Endothelial cell of umbilical vein (primary cell): ENCODE data around the gene MAP6D1. TPM values are rescaled to one million over a fixed set of nuclear protein-coding genes. Genes with fewer than 3 reads are reported as not detected.

Experiments
- BruUV-seq: library from RNA; stranded (reverse); fragments of 400-500 nt; replicated peaks from 2 replicates; lab custom pipeline; 2021; lab: Mats Ljungman, UMichigan
- CTCF ChIA-PET: fragments of 300-600, 350-600 bp; sonication (Branson Sonifier 250); formaldehyde crosslinking; loops from one replicate; lab custom pipeline; 2021; ENCODE audit warnings: antibody characterized with exemption, inconsistent platforms; lab: Charles Lee
- POLR2A ChIA-PET: fragments of 300-600, 350-600 bp; sonication (Branson Sonifier 250); formaldehyde crosslinking; loops from one replicate; lab custom pipeline; 2021; ENCODE audit warnings: antibody characterized with exemption, inconsistent platforms; lab: Charles Lee
- DNase-seq: peaks from one replicate; pipeline ENCODE4 v3.0.0-alpha.2; 2011; ENCODE audit warnings: low read depth, low spot score
- FAIRE-seq: peaks from 2 replicates; lab custom pipeline; 2011; peaks lifted over from hg19 to GRCh38; lab: Jason Lieb, UNC
- H2AFZ ChIP-seq: 2 replicates; pipeline ENCODE4 v1.6.0; 2012; ENCODE audit warnings: low read depth, low read length, control low read depth, inconsistent platforms
- H3K27ac ChIP-seq: 2 replicates; pipeline ENCODE4 v1.5.1; 2011; ENCODE audit warnings: low read depth, mild to moderate bottlenecking, control low read depth, low read length, moderate library complexity; ENCODE audit not compliant: insufficient read depth
- H3K27me3 ChIP-seq, 2 experiments: 2 replicates each; pipeline versions ENCODE4 v1.6.0 to v1.6.1; 2011; ENCODE audit warnings: low read length in 2 of 2, mixed read lengths in 1 of 2; ENCODE audit not compliant: control insufficient read depth in 2 of 2, insufficient read depth in 2 of 2
- H3K36me3 ChIP-seq, 2 experiments: 2 replicates in 1 of 2; 3 replicates in 1 of 2; pipeline ENCODE4 v1.5.1; 2011; ENCODE audit warnings: low read length in 2 of 2, mild to moderate bottlenecking in 1 of 2, moderate library complexity in 1 of 2; ENCODE audit not compliant: control insufficient read depth in 2 of 2, insufficient read depth in 2 of 2; ENCODE audit errors: extremely low read depth in 1 of 2
- H3K4me1 ChIP-seq: 3 replicates; pipeline ENCODE4 v1.5.1; 2011; ENCODE audit warnings: mild to moderate bottlenecking, low read length; ENCODE audit not compliant: control insufficient read depth, insufficient read depth; ENCODE audit errors: extremely low read depth
- H3K4me2 ChIP-seq: 2 replicates; pipeline ENCODE4 v1.6.1; 2011; ENCODE audit warnings: low read length, control low read depth, mixed read lengths; ENCODE audit not compliant: insufficient read depth
- H3K4me3 ChIP-seq, 3 experiments: fragments of 200-600 bp in 1 of 3; sonication (generic), shearing (Covaris generic) in 1 of 3; replicated peaks in 1 of 3; 2 replicates each; pipeline ENCODE4 v1.5.1; 2011 to 2016; ENCODE audit warnings: control low read depth in 3 of 3, low read length in 3 of 3, mild to moderate bottlenecking in 2 of 3, inconsistent platforms in 1 of 3, low read depth in 1 of 3, moderate library complexity in 1 of 3; ENCODE audit not compliant: insufficient read depth in 1 of 3
- H3K79me2 ChIP-seq: 2 replicates; pipeline ENCODE4 v1.6.0; 2012; ENCODE audit warnings: low read length, inconsistent platforms; ENCODE audit not compliant: control insufficient read depth, insufficient read depth
- H3K9ac ChIP-seq: replicated peaks from 2 replicates; pipeline ENCODE3; 2011; ENCODE audit warnings: low read length, control low read depth; ENCODE audit not compliant: insufficient read depth; ENCODE audit errors: extremely low read depth
- H3K9me1 ChIP-seq: replicated peaks from 3 replicates; pipeline ENCODE4 v1.6.0; 2011; ENCODE audit warnings: mild to moderate bottlenecking, low read length; ENCODE audit not compliant: control insufficient read depth, insufficient read depth; ENCODE audit errors: extremely low read depth
- H3K9me3 ChIP-seq: replicated peaks from 2 replicates; pipeline ENCODE4 v1.5.1; 2012; ENCODE audit warnings: low read length, inconsistent platforms; ENCODE audit not compliant: control insufficient read depth, insufficient read depth
- H4K20me1 ChIP-seq: replicated peaks from 2 replicates; pipeline ENCODE3; 2011; ENCODE audit warnings: mild to moderate bottlenecking, low read length; ENCODE audit not compliant: control insufficient read depth, insufficient read depth; ENCODE audit errors: extremely low read depth
- CTCF ChIP-seq, 2 donors: IDR thresholded peaks; 1 replicate in 1 of 2; 2 replicates in 1 of 2; pipeline ENCODE4 v1.5.1; 2011; ENCODE audit warnings: low read length in 2 of 2, mild to moderate bottlenecking in 2 of 2, moderate library complexity in 2 of 2, control low read depth in 1 of 2, inconsistent platforms in 1 of 2, low read depth in 1 of 2; ENCODE audit not compliant: insufficient read depth in 1 of 2; ENCODE audit errors: extremely low read depth in 1 of 2
- FOS ChIP-seq: IDR thresholded peaks from 2 replicates; pipeline ENCODE4 v1.6.1; 2011; ENCODE audit warnings: mild to moderate bottlenecking, low read length, moderate library complexity, borderline replicate concordance; ENCODE audit not compliant: insufficient read depth
- JUN ChIP-seq: IDR thresholded peaks from 2 replicates; pipeline ENCODE4 v1.6.1; 2011; ENCODE audit warnings: borderline replicate concordance, low read depth; ENCODE audit not compliant: insufficient read length, insufficient read depth
- dilution Hi-C: fragments of 300-500 bp; cut with MboI; formaldehyde crosslinking; loops from one replicate; pipeline ENCODE4 v1.15.0; 2019; ENCODE audit warnings: low sequenced_read_pairs; ENCODE audit not compliant: extremely low pct_ligation_motif_present
- intact Hi-C: fragments of 100-400 bp; cut with micrococcal nuclease; formaldehyde crosslinking; loops from one replicate; pipeline ENCODE4 v1.10.0; 2022
- polyA plus RNA-seq, 4 experiments: library from polyadenylated mRNA; depleted of rRNA in 3 of 4; stranded (reverse) in 3 of 4; unstranded in 1 of 4; fragments of >200 nt; gene quantifications; 2 replicates each; pipeline versions ENCODE4 v1.2.1 to v1.2.3, GENCODE V29; 2011 to 2012; ENCODE audit warnings: missing spikeins in 1 of 4
- total RNA-seq: library from RNA; stranded (reverse); gene quantifications from 2 replicates; pipeline ENCODE4 v1.2.3, GENCODE V29; 2021

MAP6D1 gene
- total and polyA plus RNA-seq, 2 donors (not counting 3 experiments of a cell fraction or from before 2014, with no cell fraction given): 2.4 to 3.5 TPM

DNA sequence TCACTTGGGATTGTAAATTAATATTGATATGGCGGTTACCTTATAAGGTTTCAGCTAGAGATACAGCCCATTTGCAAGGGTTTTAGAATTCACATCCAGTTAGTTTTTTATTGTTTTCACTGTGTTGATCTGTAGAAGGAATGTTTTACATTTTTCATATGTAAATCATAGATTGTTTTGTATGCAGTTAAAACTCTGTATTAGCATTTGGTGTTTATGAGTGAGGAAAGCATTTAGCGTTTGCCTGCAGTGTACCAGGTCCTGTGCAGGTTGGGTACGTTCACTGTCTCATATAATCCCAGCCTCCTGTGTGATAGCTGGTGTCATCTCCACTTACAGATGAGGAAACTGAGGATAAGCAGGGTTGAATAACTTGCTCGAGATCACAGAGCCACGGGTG lies 23.8 kb downstream of the MAP6D1 start:
- POLR2A ChIA-PET: no interaction called here
- no peak for FAIRE-seq

More for the DNA sequence above, 23.8 kb downstream of the MAP6D1 start:
- Histone ChIP-seq H3K36me3 (peaks cover 41 to 42% of the 10 kb centered on the region in 2 experiments), H3K9me3 (no peaks in the 10 kb centered on the region), H3K79me2 (no peaks in the 10 kb centered on the region), H2AFZ (no peak overlapping the region), H3K4me3 (no peak overlapping the region), H3K9me1 (no peaks in the 10 kb centered on the region), H3K27me3 (no peaks in the 10 kb centered on the region), H4K20me1 (no peaks in the 10 kb centered on the region), H3K9ac (no peak overlapping the region), H3K4me1 (no peaks in the 10 kb centered on the region), H3K27ac (no peak overlapping the region), H3K4me2 (no peak overlapping the region)
- CTCF ChIA-PET: interaction anchor here (1.3 kb wide), 1 partner anchor 24 kb away, joined by 3 read pairs; the partner anchor contains the start of gene MAP6D1
- dilution Hi-C loops (no loop called here), intact Hi-C loops (no loop called here)
- no peak for TF ChIP-seq JUN
- no peak for TF ChIP-seq FOS
- no peak for TF ChIP-seq CTCF (IDR thresholded peaks at IDR 0.05; ENCODE audit: extremely low read depth in 1 of 2, insufficient read depth in 1 of 2, low read depth in 1 of 2, low read length in 2 of 2)
- no peak for DNase-seq
- BruUV-seq: no TSS peak
